Measurements from ENCODE around the gene NRIP3.

Gene NRIP3

DNA sequence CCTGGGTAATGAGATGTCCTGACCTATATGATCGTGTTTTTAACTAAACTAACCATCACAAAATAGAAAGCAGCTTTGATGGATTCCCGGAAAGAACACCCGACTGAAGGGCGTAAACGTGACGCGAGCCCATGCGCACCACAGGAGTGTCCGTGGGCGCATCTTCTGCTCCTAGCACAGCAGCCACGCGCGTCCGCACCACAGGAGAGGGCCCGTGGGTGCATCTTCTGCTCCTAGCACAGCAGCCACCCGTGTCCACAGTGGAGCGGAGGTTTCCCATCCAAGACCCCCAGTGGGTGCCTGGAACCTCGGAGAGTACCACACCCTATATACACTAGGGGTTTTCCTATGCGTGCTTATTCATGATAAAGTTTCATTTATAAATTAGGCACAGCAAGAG is 36.1 kb upstream of the NRIP3 start (continued):
- no peak for TF ChIP-seq OSR1 (CRISPR knock-in tag; IDR thresholded peaks at IDR 0.05)
- TF ChIP-seq SNAI2 (CRISPR knock-in tag; IDR thresholded peaks at IDR 0.05): no peak
- TF ChIP-seq, protein P1, sequence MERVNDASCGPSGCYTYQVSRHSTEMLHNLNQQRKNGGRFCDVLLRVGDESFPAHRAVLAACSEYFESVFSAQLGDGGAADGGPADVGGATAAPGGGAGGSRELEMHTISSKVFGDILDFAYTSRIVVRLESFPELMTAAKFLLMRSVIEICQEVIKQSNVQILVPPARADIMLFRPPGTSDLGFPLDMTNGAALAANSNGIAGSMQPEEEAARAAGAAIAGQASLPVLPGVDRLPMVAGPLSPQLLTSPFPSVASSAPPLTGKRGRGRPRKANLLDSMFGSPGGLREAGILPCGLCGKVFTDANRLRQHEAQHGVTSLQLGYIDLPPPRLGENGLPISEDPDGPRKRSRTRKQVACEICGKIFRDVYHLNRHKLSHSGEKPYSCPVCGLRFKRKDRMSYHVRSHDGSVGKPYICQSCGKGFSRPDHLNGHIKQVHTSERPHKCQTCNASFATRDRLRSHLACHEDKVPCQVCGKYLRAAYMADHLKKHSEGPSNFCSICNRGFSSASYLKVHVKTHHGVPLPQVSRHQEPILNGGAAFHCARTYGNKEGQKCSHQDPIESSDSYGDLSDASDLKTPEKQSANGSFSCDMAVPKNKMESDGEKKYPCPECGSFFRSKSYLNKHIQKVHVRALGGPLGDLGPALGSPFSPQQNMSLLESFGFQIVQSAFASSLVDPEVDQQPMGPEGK (CRISPR knock-in tag; IDR thresholded peaks at IDR 0.05; ENCODE audit: borderline replicate concordance): no peak
- no peak for TF ChIP-seq ARNTL (CRISPR knock-in tag; IDR thresholded peaks at IDR 0.05; ENCODE audit: borderline replicate concordance, low read depth)

DNA sequence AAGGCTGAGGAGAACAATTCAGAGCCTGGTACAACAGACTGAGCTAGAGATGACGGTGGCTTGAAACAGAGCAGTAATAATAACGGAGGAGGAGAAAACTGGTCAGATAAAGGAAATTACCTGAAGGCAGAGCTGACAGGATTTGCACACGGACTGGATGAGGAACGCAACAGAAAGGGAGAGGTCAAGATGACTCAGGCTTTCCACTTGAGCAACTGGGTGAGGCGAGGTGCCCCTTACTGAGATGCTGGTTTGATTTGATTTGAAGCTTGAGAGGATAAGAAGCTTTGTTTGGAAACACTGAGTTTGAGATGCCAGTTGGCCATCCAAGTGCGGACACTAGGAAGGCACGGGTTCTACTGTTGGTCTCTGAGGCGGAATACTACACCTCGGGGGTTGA is 35.4 kb upstream of the NRIP3 start:
- no peak for ATAC-seq
- TF ChIP-seq ISL1 (CRISPR knock-in tag; IDR thresholded peaks at IDR 0.05) (no peak), OSR1 (CRISPR knock-in tag; IDR thresholded peaks at IDR 0.05) (no peak)
- TF ChIP-seq, protein P1 (CRISPR knock-in tag; IDR thresholded peaks at IDR 0.05; ENCODE audit: borderline replicate concordance): no peak

DNA sequence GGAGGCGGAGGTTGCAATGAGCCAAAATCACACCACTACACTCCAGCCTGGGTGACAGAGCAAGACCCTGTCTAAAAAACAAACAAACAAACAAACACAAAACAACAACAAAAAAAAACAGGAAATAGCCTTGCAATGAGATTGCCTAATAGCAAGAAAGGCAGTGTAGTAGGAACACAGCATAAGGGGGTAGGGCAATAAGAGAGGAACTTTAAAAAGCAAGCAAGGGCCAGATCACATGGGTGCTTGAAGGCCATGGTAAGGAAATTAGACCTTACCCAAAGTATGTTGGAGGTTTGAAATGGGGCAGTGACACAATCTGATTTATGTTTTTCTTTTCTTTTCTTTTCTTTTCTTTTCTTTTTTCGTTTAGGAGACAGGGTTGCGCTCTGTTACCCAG is 34.7 kb upstream of the NRIP3 start:
- TF ChIP-seq ZFP30 (CRISPR knock-in tag; IDR thresholded peaks at IDR 0.05): no peak
- TF ChIP-seq, protein P2, sequence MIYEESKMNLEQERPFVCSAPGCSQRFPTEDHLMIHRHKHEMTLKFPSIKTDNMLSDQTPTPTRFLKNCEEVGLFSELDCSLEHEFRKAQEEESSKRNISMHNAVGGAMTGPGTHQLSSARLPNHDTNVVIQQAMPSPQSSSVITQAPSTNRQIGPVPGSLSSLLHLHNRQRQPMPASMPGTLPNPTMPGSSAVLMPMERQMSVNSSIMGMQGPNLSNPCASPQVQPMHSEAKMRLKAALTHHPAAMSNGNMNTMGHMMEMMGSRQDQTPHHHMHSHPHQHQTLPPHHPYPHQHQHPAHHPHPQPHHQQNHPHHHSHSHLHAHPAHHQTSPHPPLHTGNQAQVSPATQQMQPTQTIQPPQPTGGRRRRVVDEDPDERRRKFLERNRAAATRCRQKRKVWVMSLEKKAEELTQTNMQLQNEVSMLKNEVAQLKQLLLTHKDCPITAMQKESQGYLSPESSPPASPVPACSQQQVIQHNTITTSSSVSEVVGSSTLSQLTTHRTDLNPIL (CRISPR knock-in tag; IDR thresholded peaks at IDR 0.05; ENCODE audit: low read depth): no peak
- no peak for TF ChIP-seq ARNTL (CRISPR knock-in tag; IDR thresholded peaks at IDR 0.05; ENCODE audit: borderline replicate concordance, low read depth)
- TF ChIP-seq TOX (CRISPR knock-in tag; IDR thresholded peaks at IDR 0.05; ENCODE audit: borderline replicate concordance): no peak
- TF ChIP-seq RARB (CRISPR knock-in tag; IDR thresholded peaks at IDR 0.05): no peak
- no peak for TF ChIP-seq ZC3H10 (CRISPR knock-in tag; IDR thresholded peaks at IDR 0.05)
- TF ChIP-seq, protein P1 (CRISPR knock-in tag; IDR thresholded peaks at IDR 0.05; ENCODE audit: borderline replicate concordance): no peak
- TF ChIP-seq OSR1 (CRISPR knock-in tag; IDR thresholded peaks at IDR 0.05): no peak
- TF ChIP-seq ESRRG (CRISPR knock-in tag; IDR thresholded peaks at IDR 0.05): no peak
- TF ChIP-seq, protein P3, sequence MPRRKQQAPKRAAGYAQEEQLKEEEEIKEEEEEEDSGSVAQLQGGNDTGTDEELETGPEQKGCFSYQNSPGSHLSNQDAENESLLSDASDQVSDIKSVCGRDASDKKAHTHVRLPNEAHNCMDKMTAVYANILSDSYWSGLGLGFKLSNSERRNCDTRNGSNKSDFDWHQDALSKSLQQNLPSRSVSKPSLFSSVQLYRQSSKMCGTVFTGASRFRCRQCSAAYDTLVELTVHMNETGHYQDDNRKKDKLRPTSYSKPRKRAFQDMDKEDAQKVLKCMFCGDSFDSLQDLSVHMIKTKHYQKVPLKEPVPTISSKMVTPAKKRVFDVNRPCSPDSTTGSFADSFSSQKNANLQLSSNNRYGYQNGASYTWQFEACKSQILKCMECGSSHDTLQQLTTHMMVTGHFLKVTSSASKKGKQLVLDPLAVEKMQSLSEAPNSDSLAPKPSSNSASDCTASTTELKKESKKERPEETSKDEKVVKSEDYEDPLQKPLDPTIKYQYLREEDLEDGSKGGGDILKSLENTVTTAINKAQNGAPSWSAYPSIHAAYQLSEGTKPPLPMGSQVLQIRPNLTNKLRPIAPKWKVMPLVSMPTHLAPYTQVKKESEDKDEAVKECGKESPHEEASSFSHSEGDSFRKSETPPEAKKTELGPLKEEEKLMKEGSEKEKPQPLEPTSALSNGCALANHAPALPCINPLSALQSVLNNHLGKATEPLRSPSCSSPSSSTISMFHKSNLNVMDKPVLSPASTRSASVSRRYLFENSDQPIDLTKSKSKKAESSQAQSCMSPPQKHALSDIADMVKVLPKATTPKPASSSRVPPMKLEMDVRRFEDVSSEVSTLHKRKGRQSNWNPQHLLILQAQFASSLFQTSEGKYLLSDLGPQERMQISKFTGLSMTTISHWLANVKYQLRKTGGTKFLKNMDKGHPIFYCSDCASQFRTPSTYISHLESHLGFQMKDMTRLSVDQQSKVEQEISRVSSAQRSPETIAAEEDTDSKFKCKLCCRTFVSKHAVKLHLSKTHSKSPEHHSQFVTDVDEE (CRISPR knock-in tag; IDR thresholded peaks at IDR 0.05): no peak
- no peak for TF ChIP-seq ZNF70 (CRISPR knock-in tag; IDR thresholded peaks at IDR 0.05)
- TF ChIP-seq ISL1 (CRISPR knock-in tag; IDR thresholded peaks at IDR 0.05): no peak
- no peak for TF ChIP-seq GLIS3 (CRISPR knock-in tag; IDR thresholded peaks at IDR 0.05)
- no peak for TF ChIP-seq CSDC2 (CRISPR knock-in tag; IDR thresholded peaks at IDR 0.05)
- TF ChIP-seq PPARA (CRISPR knock-in tag; IDR thresholded peaks at IDR 0.05; ENCODE audit: borderline replicate concordance): no peak
- no peak for TF ChIP-seq TCF4 (CRISPR knock-in tag; IDR thresholded peaks at IDR 0.05; ENCODE audit: borderline replicate concordance)
- TF ChIP-seq, protein P4, sequence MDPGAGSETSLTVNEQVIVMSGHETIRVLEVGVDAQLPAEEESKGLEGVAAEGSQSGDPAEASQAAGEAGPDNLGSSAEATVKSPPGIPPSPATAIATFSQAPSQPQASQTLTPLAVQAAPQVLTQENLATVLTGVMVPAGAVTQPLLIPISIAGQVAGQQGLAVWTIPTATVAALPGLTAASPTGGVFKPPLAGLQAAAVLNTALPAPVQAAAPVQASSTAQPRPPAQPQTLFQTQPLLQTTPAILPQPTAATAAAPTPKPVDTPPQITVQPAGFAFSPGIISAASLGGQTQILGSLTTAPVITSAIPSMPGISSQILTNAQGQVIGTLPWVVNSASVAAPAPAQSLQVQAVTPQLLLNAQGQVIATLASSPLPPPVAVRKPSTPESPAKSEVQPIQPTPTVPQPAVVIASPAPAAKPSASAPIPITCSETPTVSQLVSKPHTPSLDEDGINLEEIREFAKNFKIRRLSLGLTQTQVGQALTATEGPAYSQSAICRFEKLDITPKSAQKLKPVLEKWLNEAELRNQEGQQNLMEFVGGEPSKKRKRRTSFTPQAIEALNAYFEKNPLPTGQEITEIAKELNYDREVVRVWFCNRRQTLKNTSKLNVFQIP (CRISPR knock-in tag; IDR thresholded peaks at IDR 0.05; ENCODE audit: borderline replicate concordance, low read depth): no peak
- TF ChIP-seq, protein P5, sequence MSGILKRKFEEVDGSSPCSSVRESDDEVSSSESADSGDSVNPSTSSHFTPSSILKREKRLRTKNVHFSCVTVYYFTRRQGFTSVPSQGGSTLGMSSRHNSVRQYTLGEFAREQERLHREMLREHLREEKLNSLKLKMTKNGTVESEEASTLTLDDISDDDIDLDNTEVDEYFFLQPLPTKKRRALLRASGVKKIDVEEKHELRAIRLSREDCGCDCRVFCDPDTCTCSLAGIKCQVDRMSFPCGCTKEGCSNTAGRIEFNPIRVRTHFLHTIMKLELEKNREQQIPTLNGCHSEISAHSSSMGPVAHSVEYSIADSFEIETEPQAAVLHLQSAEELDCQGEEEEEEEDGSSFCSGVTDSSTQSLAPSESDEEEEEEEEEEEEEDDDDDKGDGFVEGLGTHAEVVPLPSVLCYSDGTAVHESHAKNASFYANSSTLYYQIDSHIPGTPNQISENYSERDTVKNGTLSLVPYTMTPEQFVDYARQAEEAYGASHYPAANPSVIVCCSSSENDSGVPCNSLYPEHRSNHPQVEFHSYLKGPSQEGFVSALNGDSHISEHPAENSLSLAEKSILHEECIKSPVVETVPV (CRISPR knock-in tag; IDR thresholded peaks at IDR 0.05): no peak
- no peak for TF ChIP-seq ZFP3 (CRISPR knock-in tag; IDR thresholded peaks at IDR 0.05)
- ATAC-seq: no peak
